ENCODE results near the gene FIGN. TPM values are rescaled to one million over a fixed set of nuclear protein-coding genes. Genes with fewer than 3 reads are reported as not detected.

The FIGN gene
- total RNA-seq, 4 donors from 2014 or later: 1.8 to 3.1 (median 2.8) TPM

GRCh38 chr2:163621445-163622004, 114.3 kb downstream of the FIGN start:
- intact Hi-C loops (cut with DNase I): no loop called here
- 71 to 77% methylated on average over 7 of the region's 7 CpGs for WGBS, 2 donors
- H3K27me3 ChIP-seq: no peaks in the 10 kb centered on the region
- H3K4me1 ChIP-seq: no peaks in the 10 kb centered on the region
- no peak for TF ChIP-seq CTCF (IDR thresholded peaks at IDR 0.05)
- TF ChIP-seq POLR2A (IDR thresholded peaks at IDR 0.05): no peak
- no peaks in the 10 kb centered on the region for H3K9me3 ChIP-seq
- no peak overlapping the region for H3K27ac ChIP-seq
- DNase-seq: no peak
- no peaks in the 10 kb centered on the region for H3K36me3 ChIP-seq
- H3K4me3 ChIP-seq (replicated peaks in 1 of 3): no peak overlapping the region

- Histone ChIP-seq H3K27ac (no peak overlapping the region), H3K27me3 (no peaks in the 10 kb centered on the region), H3K9me3 (no peaks in the 10 kb centered on the region), H3K4me1 (no peaks in the 10 kb centered on the region), H3K4me3 (replicated peaks in 1 of 3) (no peak overlapping the region), H3K36me3 (no peaks in the 10 kb centered on the region)
- DNase-seq: no peak
- intact Hi-C loops (cut with DNase I): no loop called here
- TF ChIP-seq POLR2A (IDR thresholded peaks at IDR 0.05) (no peak), CTCF (IDR thresholded peaks at IDR 0.05) (no peak)
- WGBS, 2 donors: 81 to 83% methylated on average over 2 of the region's 2 CpGs
These were observed 118.3 kb downstream of the FIGN start for GRCh38 chr2:163617517-163617916.

GRCh38 chr2:163613266-163613731, 122.5 kb downstream of the FIGN start:
- TF ChIP-seq CTCF (IDR thresholded peaks at IDR 0.05): no peak
- no peak for TF ChIP-seq POLR2A (IDR thresholded peaks at IDR 0.05)
- Histone ChIP-seq H3K4me3 (replicated peaks in 1 of 3) (no peak overlapping the region), H3K27ac (no peak overlapping the region), H3K9me3 (no peaks in the 10 kb centered on the region), H3K27me3 (no peaks in the 10 kb centered on the region), H3K4me1 (no peaks in the 10 kb centered on the region), H3K36me3 (no peaks in the 10 kb centered on the region)
- 89 to 90% methylated on average over 3 of the region's 3 CpGs for WGBS, 2 donors
- no peak for DNase-seq
- intact Hi-C loops (cut with DNase I): no loop called here

- H3K4me1 ChIP-seq: no peaks in the 10 kb centered on the region
- no peaks in the 10 kb centered on the region for H3K27me3 ChIP-seq
- no peaks in the 10 kb centered on the region for H3K9me3 ChIP-seq
- no peaks in the 10 kb centered on the region for H3K36me3 ChIP-seq
- intact Hi-C loops (cut with DNase I): no loop called here
- H3K4me3 ChIP-seq (replicated peaks in 1 of 3): no peak overlapping the region
- no peak for DNase-seq
- H3K27ac ChIP-seq: no peak overlapping the region
- 65 to 74% methylated on average over 9 of the region's 9 CpGs for WGBS, 2 donors
- TF ChIP-seq CTCF (IDR thresholded peaks at IDR 0.05): no peak
- no peak for TF ChIP-seq POLR2A (IDR thresholded peaks at IDR 0.05)
These were observed 123.5 kb downstream of the FIGN start for GRCh38 chr2:163612332-163612731.

GRCh38 chr2:163611557-163611906, 124.3 kb downstream of the FIGN start:
- no peak overlapping the region for H3K4me3 ChIP-seq (replicated peaks in 1 of 3)
- no peak overlapping the region for H3K27ac ChIP-seq
- H3K36me3 ChIP-seq: no peaks in the 10 kb centered on the region
- intact Hi-C loops (cut with DNase I): no loop called here
- no peaks in the 10 kb centered on the region for H3K27me3 ChIP-seq
- no peak for DNase-seq
- H3K9me3 ChIP-seq: no peaks in the 10 kb centered on the region
- no peak for TF ChIP-seq POLR2A (IDR thresholded peaks at IDR 0.05)
- peak in 1 of 6 experiments; percentile 2 for TF ChIP-seq CTCF (IDR thresholded peaks at IDR 0.05)
- H3K4me1 ChIP-seq: no peaks in the 10 kb centered on the region
- 89 to 95% methylated on average over 8 of the region's 8 CpGs for WGBS, 2 donors
